CD4-positive, alpha-beta T cell treated with Interleukin-2 at 100 ng/mL for 4 hours (primary cell): Measurements from ENCODE around the gene DNAJC7.
"Not testable (repeated sequence)": the region's sequence is repeated elsewhere in the genome, so short reads cannot be mapped to it uniquely, and the experiment has no call there.

Source experiments
- DNase-seq: peaks from one replicate; pipeline ENCODE4 v3.0.0-alpha.2; 2020; ENCODE audit warnings: low spot score

Gene DNAJC7

GRCh38 chr17:42012363-42012762, 4.9 kb downstream of the DNAJC7 start:
- DNase-seq: not testable (repeated sequence)

DNA sequence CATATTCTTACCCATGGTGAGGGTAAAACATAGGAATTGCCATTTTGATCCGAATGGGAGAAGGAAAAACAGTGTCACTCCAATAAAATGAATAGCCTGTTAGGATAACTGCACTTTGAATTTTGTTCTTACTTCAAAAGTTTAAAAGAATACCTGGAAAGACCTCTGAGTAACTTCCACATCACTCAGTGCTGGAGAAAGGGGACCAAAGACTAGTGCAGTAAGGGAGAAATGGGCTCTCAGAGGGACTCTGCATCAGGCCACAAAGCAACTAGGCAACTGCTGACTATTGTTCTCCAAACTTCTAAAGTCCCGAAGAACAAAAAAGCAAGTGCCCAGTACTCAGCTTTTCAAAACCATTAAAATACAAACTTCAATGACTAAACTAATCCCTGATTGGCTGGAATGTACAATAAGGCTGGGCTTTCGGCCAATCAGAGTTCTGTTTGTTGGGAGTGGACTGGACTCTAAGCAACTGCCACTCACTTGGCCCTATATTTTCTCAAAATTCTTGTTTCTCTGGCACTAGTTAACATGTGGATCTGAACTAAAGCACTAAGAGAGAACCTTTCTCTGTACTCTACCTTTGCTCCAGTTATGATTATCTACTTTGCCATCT, 6.2 kb downstream of the DNAJC7 start:
- DNase-seq: no peak

GRCh38 chr17:42010266-42010680, 7.0 kb downstream of the DNAJC7 start:
- DNase-seq: not testable (repeated sequence)

- no peak for DNase-seq
Observed at GRCh38 chr17:42009170-42009569, 8.1 kb downstream of the DNAJC7 start.

- no peak for DNase-seq
Observed at GRCh38 chr17:42005166-42005565, 12.1 kb downstream of the DNAJC7 start.

DNA sequence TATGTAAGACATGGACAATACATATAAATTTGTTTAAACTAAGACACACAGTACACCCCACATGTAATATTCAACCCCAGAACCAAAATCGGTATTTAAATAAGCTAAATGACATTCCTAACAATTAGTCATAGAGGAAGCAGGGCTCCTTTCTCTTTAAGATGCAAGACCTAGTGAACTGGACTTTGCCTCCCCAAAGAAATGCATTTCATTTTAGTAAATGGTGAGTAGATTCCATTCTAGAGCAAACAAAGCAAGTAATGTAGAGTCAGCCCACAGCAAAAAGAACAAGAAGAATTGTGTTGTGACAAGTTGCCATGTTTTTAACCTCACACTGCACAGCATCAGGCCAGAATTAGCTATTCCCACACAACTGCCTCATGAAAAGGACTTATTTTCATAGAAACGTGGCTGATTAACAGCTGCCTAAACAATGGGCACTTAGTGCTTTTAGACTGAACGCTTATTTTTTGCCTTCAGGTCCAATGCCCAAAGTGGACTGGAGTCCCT, 14.4 kb downstream of the DNAJC7 start:
- DNase-seq: no peak

GRCh38 chr17:42002175-42002791, 15.0 kb downstream of the DNAJC7 start:
- no peak for DNase-seq

- no peak for DNase-seq
Observed at GRCh38 chr17:42001729-42002128, 15.5 kb downstream of the DNAJC7 start.

DNA sequence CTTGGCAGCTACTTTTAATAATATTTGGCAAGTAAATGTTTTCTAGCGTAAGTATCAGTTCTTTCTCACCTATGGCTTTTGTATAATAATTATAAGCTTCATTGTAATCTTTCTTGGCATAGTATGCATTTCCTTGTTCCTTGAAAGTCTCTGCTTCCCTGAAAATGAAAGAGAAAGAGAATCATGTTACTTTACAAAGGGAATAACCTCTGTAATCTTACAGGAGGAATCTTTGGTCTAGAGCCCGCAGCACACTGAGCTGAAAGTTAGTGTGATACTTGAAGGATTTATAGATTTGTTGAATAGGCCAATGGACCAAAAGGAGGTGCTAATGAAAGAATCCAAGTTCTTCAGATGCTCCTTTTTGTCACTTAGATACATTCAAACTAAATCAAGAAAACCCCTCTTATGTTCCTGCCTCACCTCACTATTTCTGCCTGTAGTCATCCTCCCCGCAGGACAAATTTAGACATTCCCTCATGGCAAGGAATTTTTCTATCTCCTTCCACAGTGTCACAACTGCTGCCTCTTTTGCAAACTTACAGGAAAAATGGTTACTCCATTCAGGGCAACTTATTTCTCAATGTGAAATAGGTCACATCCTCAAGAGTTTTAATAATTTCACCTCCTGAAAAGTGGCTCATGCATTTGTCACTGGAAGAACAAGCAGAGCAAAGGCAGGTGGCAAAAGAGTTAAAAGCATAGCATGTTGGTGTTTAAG, 16.7 kb downstream of the DNAJC7 start:
- DNase-seq: no peak

DNA sequence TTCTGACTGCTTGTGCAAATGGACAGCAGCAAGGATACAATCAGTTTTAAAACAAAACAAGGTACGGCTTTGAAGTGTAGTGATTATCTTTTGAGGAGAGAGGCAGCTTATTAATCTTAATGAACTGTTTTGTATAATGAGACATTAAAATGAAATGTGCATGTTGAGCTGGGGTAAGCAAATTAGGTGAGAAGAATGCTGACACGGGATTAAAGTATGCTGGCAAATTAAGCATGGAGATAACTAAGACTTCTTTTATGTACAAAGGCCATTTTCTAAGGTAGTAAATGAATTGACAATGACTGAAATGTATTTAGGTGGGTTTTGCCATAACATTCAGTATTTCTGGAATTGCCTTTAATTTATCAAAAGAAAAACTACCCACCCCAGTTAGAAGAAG, 18.7 kb downstream of the DNAJC7 start:
- DNase-seq: no peak

- DNase-seq: no peak
Observed at GRCh38 chr17:41996855-41997164, 20.4 kb downstream of the DNAJC7 start.

DNA sequence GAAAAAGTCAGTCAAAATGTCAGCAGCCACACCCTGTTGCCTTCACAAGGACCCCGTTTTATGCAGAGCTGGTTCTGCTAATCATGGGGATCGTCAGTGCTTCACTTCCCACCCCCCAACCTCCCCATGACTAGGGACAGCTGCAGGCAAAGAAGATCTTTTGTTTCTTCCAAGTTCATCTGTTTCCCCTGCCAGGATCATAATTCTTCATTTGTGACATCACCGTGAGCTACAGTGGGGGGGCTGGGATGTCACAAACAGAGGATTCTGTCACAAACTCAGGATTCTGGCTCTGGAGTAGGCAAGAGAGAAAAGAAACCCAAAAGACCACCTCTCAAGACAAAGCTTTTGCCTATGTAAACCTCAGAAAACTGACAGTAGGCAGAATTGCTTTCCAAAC, 24.7 kb downstream of the DNAJC7 start:
- no peak for DNase-seq

GRCh38 chr17:41989702-41990419, 27.4 kb downstream of the DNAJC7 start:
- DNase-seq: no peak

GRCh38 chr17:41988418-41988817, 28.8 kb downstream of the DNAJC7 start:
- no peak for DNase-seq

DNA sequence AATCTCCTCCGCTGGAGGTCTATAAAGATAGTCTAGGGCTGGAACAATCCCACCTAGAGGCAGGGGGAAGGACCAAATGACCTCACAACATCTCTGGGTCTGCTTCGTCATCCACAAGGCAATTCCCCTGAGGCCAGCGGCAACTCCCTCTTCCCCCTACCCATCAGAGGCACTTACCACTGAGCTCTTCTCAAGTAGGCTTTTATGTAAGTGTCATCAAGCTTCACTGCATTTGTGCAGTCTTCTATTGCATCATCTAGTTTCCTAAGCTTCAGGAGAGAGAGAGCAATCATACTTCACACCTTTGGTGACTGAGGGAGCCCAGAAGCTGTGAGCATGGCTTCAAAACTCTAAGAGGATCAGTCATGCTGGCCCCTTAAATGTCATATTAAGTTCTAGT, 29.6 kb downstream of the DNAJC7 start:
- DNase-seq: no peak

- DNase-seq: no peak
Observed at GRCh38 chr17:41986634-41987033, 30.6 kb downstream of the DNAJC7 start.

DNA sequence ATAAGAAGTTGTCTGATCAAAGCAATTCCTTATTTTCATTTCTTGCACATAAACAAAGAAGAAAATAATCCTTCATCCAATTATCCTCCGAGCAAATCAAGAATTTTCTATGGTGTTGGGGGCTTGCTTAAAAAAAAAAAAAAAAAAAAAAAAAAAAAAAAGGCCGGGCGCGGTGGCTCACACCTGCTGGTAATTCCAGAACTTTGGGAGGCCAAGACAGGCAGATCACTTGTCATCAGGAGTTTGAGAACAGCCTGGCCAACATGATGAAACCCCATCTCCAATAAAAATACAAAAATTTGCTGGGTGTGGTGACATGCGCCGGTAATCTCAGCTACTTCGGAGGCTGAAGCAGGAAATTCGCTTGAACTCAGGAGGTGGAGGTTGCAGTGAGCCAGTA, 31.3 kb downstream of the DNAJC7 start:
- no peak for DNase-seq

DNA sequence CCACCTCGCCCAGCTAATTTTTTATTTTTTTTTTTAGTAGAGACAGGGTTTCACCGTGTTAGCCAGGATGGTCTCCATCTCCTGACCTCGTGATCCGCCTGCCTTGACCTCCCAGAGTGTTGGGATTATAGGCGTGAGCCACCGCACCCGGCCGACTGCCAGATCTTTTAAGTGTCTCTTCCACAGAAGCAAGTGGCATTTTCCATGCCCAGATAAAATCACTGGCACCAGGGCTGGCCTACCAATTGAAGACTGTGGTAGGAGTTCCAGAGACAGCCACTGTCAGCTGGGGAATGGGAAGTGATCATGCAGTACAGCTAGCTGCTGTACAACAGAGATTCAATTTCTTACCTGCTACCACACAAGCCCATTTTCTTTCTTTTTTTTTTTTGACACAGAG, 32.8 kb downstream of the DNAJC7 start:
- no peak for DNase-seq

DNA sequence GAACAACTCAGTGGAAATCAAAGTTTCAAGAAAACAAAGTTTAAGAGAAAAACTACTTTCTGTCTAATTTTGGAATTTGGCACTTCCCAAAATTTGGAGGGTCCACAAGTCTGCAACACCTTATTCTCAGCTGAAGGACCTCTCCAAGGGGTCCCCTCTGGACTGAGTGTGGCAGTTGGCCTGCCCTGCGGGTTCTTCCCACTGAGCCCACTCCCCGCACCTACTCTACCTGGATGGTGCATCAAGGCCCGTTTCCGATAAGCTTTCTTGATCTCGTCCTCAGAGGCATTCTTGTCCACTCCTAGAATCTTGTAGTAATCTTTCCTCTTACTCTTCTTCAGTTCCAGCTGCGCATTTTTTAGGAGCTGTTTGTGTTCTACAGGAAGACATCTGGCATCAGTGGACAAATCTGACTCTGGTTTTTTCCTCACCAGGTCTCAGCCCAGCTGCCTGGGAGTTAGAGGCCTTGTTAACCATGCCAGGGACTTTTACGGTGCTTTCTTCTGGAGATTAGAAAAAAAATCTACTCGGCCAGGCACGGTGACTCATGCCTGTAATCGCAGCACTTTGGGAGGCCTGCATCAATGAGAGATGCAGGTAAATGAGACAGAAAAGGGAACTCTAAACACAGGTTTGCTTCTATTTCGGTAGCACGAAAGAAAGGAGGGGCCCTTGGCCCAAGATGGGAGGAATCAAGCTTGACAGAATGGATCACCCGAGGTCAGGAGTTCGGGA, 35.0 kb downstream of the DNAJC7 start:
- no peak for DNase-seq

GRCh38 chr17:41977991-41978390, 39.2 kb downstream of the DNAJC7 start:
- DNase-seq: no peak

- no peak for DNase-seq
Observed at GRCh38 chr17:41976142-41976768, 41.0 kb downstream of the DNAJC7 start.
